Activated effector memory CD4-positive, alpha-beta T cell treated with Interleukin-2 at 50 U/mL for 16 hours (primary cell): Measurements from ENCODE around the gene BEST3.
"Not testable (repeated sequence)": the region's sequence is repeated elsewhere in the genome, so short reads cannot be mapped to it uniquely, and the experiment has no call there.

ENCODE experiments used
- DNase-seq: peaks from one replicate; pipeline ENCODE4 v3.0.0-alpha.2; 2020

BEST3 gene

DNA sequence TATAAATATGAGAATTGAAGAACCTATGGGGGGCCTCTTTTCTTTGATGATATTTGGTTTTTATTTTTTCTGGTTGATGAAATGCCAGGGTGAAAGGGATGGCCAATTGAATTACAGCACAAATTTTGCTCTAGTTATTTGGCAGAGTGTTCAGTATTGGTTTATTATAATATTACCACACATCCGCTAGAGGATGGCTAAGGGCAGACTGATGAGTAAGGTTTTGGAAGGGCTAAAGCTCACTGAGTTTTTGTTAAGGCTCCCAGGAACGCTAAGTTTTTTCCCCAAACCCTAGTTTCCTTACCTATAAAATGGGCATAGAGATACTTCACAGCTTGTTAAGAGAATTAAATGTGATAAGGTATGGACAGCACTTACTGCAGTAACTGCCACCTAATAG lies 54.1 kb downstream of the BEST3 start:
- no peak for DNase-seq

- DNase-seq = no peak
Measured at GRCh38 chr12:69644511-69644910, 54.6 kb downstream of the BEST3 start.

DNA sequence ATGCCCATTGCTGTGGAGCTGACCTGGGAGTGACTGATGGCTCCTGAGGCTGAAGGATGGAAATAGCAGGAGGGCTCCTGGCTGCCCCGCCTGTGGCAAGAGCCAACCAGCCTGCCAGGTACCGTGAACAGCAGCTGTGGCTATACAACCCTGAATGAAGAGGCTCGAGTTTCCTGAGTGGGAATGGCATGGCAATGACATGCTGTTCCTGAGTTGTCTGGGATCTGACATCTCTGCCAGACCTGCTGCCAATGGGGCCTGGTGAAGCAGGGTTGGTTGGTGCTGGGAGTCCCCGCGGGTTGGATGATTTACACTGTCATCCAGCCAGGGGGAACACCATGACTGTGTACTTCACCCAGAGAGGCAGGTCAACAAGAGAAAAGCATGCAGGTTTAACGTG lies 56.6 kb downstream of the BEST3 start:
- DNase-seq = no peak

DNA sequence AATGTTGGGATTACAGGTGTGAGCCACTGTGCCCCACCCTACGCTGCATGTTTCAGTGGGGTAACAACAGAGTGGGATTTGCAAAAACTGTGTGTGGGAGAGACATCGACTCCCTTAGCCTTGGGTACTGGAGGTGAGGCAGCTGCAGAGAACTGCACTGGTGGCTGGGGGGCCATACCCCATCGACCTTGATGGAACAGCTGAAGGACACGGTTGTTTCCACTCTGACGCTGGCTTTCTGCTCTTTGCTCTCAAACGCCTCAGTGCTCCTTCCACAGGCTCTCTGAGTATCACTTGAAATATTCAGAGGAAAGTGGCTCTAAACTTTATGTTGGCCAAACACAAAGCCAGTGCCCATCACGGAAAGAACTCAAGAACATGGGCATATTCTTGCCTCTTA lies 57.6 kb downstream of the BEST3 start:
- no peak for DNase-seq

DNA sequence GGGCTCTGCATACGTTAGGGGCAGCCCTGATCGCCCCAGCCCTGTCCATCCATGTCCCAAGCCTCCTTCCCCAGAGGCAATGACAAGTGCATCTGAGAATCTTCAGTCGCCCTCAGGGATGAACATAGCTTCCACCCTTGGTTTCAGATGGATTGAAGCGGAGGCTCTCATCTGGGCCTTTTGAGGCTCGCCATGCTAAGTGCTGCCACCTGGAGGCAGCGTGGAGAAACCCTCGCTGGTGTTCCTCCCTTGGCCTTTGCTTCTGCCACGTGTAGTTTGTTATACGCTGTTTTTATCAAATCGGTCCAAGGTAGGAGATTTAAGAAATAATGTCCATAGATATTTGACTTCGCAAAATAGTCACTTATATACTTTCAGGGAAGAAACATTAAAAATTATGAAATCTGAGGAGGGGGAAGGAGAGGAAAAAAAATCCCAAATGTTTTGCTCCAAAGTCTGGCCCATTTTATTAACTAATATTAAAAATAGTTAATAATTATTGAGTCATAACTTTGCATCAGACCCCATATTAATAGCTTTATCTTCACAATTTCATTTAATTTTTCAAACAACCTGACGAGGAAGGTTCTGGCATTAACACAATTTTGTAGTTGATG lies 59.6 kb downstream of the BEST3 start:
- DNase-seq = peak; percentile 32

- DNase-seq = no peak
Measured at GRCh38 chr12:69633061-69633460, 66.0 kb downstream of the BEST3 start.

DNA sequence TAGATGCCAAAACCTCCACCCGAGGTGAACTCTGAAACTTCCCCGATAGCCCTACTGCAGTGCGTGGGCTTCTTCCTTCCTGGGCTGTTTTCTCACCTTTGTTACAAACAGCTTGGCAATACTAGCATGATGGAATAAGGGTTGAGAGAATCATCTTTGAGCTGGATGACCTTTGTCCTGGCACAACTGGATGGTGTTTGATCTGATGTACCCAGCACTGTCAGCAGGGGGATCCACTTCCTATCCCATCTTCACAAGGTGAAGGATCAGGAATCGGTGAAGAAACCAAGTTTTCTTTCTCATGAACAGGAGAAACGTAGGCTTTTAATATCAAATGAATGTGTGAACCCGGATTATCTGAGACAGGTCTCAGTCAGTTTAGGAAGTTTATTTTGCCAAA lies 68.9 kb downstream of the BEST3 start:
- DNase-seq = no peak

GRCh38 chr12:69627501-69627900 lies 71.6 kb downstream of the BEST3 start:
- DNase-seq = no peak

GRCh38 chr12:69623970-69624369 lies 75.1 kb downstream of the BEST3 start:
- no peak for DNase-seq

- no peak for DNase-seq
Measured at GRCh38 chr12:69621551-69621950, 77.6 kb downstream of the BEST3 start.

- no peak for DNase-seq
Measured at GRCh38 chr12:69620921-69621320, 78.2 kb downstream of the BEST3 start.

GRCh38 chr12:69620077-69620476 lies 79.0 kb downstream of the BEST3 start:
- no peak for DNase-seq

GRCh38 chr12:69619050-69619449 lies 80.1 kb downstream of the BEST3 start:
- DNase-seq = no peak

- DNase-seq = no peak
Measured at GRCh38 chr12:69616025-69616424, 83.1 kb downstream of the BEST3 start.

GRCh38 chr12:69613351-69613750 lies 85.8 kb downstream of the BEST3 start:
- DNase-seq = no peak

- no peak for DNase-seq
Measured at GRCh38 chr12:69610729-69611128, 88.4 kb downstream of the BEST3 start, which contains the start of gene LRRC10. Gene LRRC10, minus strand, starts transcription at chr12:69610907. Its CDS starts 69 bp downstream, at chr12:69610838.

- no peak for DNase-seq
Measured at GRCh38 chr12:69610126-69610525, 89.0 kb downstream of the BEST3 start.

DNA sequence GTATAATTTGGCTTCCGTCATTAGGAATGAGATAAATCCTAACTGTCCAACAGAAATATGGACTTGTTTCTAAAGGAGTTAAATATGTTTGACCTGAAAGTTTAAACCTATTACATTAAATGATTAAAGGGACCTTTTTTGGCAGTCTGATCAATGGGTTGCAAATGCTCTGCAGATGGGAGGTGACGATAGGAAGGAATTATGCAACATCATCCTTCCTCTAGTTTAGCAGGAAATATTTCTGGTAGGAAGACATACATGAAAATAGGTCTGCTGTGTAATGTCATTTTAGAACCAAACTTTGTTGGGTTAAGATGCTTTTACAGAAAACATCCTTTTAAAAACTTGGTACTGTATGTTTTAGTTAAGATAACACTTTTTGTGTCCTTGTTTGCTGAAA lies 91.0 kb downstream of the BEST3 start:
- DNase-seq = no peak

DNA sequence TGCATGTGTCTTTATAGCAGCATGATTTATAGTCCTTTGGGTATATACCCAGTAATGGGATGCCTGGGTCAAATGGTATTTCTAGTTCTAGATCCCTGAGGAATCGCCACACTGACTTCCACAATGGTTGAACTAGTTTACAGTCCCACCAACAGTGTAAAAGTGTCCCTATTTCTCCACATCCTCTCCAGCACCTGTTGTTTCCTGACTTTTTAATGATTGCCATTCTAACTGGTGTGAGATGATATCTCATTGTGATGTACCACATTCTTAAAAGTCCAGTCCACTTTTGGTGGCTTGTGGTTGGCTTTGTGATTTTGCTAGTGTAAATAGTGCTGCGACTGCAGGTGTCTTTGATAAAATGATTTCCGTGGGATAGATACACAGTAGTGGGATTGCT lies 94.8 kb downstream of the BEST3 start:
- DNase-seq = not testable (repeated sequence)
